Measurements from ENCODE around the gene NEU2.

The NEU2 gene

DNA sequence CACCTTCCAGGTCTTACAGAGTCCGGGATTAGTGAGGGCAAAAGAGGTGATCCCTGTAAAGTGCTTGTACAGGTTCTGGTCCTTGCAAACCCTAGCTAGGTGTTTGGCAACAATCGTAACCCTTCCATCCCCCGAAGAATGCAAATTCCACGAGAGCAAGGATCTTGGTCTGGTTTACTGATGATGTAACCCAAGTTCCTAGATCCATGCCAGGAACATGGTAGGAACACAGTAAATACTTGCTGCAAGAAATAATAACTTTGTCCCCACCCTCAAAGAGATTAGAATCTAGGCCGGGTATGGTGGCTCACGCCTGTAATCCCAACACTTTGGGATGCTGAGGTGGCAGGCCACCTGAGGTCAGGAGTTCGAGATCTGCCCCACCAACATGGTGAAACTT lies 6.8 kb upstream of the NEU2 start:
- ChIA-PET CTCF (no interaction called here), POLR2A (no interaction called here)
- Histone ChIP-seq H3K27ac (ENCODE audit: extremely low read depth, low read depth, low read length) (no peak overlapping the region), H3K36me3 (ENCODE audit: control insufficient read depth in 2 of 2, insufficient read depth in 1 of 2, low read length in 2 of 2) (no peaks in the 10 kb centered on the region), H3K4me1 (ENCODE audit: control insufficient read depth, insufficient read depth, low read length) (no peaks in the 10 kb centered on the region), H3K4me3 (ENCODE audit: low read depth, low read length) (no peak overlapping the region), H3K9me3 (ENCODE audit: control insufficient read depth, insufficient read depth, low read depth, low read length) (no peaks in the 10 kb centered on the region)
- TF ChIP-seq PATZ1 (tag by site-specific recombination; IDR thresholded peaks at IDR 0.05) (no peak), ZNF302 (tag by site-specific recombination; IDR thresholded peaks at IDR 0.05; ENCODE audit: low read depth) (no peak), ZNF239 (tag by site-specific recombination; IDR thresholded peaks at IDR 0.05) (no peak)

DNA sequence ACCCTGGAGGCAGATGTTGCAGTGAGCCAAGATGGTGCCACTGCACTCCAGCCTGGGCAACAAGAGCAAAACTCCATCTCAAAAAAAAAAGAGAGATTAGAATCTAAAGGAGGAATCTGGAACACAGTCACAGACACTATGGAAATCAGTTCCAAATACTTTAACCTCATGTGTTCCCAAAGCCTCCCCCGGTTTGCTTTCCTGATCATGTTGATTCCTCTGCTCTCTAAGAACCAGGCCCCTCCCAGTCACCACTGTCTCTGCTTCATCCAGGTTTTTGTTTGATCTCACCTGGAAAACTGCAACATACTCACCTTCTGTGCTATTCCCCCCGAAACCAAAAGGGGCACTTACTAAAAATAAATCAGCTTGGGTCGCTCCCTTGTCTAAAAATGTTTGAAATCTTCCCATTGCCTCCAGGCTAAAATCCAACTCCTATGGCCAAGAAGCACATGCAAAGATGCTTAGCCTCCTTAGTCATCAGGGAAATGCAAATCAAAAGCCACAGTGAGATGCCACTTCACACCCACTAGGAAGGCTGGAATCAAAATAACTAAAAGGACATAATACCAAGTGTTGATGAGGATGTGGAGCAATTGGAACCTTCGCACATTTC lies 6.2 kb upstream of the NEU2 start:
- no peak overlapping the region for H3K4me3 ChIP-seq (ENCODE audit: low read depth, low read length)
- no peaks in the 10 kb centered on the region for H3K9me3 ChIP-seq (ENCODE audit: control insufficient read depth, insufficient read depth, low read depth, low read length)
- H3K27ac ChIP-seq (ENCODE audit: extremely low read depth, low read depth, low read length), result no peak overlapping the region
- H3K36me3 ChIP-seq (ENCODE audit: control insufficient read depth in 2 of 2, insufficient read depth in 1 of 2, low read length in 2 of 2), result no peaks in the 10 kb centered on the region
- no peaks in the 10 kb centered on the region for H3K4me1 ChIP-seq (ENCODE audit: control insufficient read depth, insufficient read depth, low read length)
- TF ChIP-seq ZNF112 (tag by site-specific recombination; IDR thresholded peaks at IDR 0.05), result no peak
- no peak for TF ChIP-seq ZBTB21 (tag by site-specific recombination; IDR thresholded peaks at IDR 0.05)
- TF ChIP-seq ZNF394 (tag by site-specific recombination; IDR thresholded peaks at IDR 0.05; ENCODE audit: borderline replicate concordance), result no peak
- TF ChIP-seq SP3 (tag by site-specific recombination; IDR thresholded peaks at IDR 0.05), result no peak
- no peak for TF ChIP-seq ZBTB8A (tag by site-specific recombination; IDR thresholded peaks at IDR 0.05)
- TF ChIP-seq ZNF146 (tag by site-specific recombination; IDR thresholded peaks at IDR 0.05), result no peak
- TF ChIP-seq ZNF341 (tag by site-specific recombination; IDR thresholded peaks at IDR 0.05; ENCODE audit: low read depth), result no peak
- TF ChIP-seq ZNF664 (tag by site-specific recombination; IDR thresholded peaks at IDR 0.05), result no peak
- no peak for TF ChIP-seq HOXD13 (CRISPR knock-in tag; IDR thresholded peaks at IDR 0.05; ENCODE audit: borderline replicate concordance)
- TF ChIP-seq ZNF248 (tag by site-specific recombination; IDR thresholded peaks at IDR 0.05), result no peak
- TF ChIP-seq ZNF530 (tag by site-specific recombination; IDR thresholded peaks at IDR 0.05; ENCODE audit: low read depth), result no peak
- no peak for TF ChIP-seq BCL11B (tag by site-specific recombination; IDR thresholded peaks at IDR 0.05; ENCODE audit: low read depth)
- TF ChIP-seq PATZ1 (tag by site-specific recombination; IDR thresholded peaks at IDR 0.05), result no peak
- TF ChIP-seq, protein P1, sequence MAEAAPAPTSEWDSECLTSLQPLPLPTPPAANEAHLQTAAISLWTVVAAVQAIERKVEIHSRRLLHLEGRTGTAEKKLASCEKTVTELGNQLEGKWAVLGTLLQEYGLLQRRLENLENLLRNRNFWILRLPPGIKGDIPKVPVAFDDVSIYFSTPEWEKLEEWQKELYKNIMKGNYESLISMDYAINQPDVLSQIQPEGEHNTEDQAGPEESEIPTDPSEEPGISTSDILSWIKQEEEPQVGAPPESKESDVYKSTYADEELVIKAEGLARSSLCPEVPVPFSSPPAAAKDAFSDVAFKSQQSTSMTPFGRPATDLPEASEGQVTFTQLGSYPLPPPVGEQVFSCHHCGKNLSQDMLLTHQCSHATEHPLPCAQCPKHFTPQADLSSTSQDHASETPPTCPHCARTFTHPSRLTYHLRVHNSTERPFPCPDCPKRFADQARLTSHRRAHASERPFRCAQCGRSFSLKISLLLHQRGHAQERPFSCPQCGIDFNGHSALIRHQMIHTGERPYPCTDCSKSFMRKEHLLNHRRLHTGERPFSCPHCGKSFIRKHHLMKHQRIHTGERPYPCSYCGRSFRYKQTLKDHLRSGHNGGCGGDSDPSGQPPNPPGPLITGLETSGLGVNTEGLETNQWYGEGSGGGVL (tag by site-specific recombination; IDR thresholded peaks at IDR 0.05), result no peak
- no peak for TF ChIP-seq ZNF624 (tag by site-specific recombination; IDR thresholded peaks at IDR 0.05)
- no peak for TF ChIP-seq ZNF302 (tag by site-specific recombination; IDR thresholded peaks at IDR 0.05; ENCODE audit: low read depth)
- TF ChIP-seq ZNF211 (tag by site-specific recombination; IDR thresholded peaks at IDR 0.05; ENCODE audit: low read depth), result no peak
- no peak for TF ChIP-seq ZNF37A (tag by site-specific recombination; IDR thresholded peaks at IDR 0.05)
- TF ChIP-seq ZNF473 (tag by site-specific recombination; IDR thresholded peaks at IDR 0.05), result no peak
- TF ChIP-seq IKZF3 (tag by site-specific recombination; IDR thresholded peaks at IDR 0.05), result no peak
- POLR2A ChIA-PET, result no interaction called here
- CTCF ChIA-PET, result no interaction called here
